H9 (cell line): ENCODE data around the gene MAGI1. TPM values are rescaled to one million over a fixed set of nuclear protein-coding genes. Genes with fewer than 3 reads are reported as not detected.

Experiments
- DNase-seq: peaks from one replicate; pipeline ENCODE4 v3.0.0-alpha.2; 2017
- H2AFZ ChIP-seq: one replicate; pipeline ENCODE4 v1.6.1; 2013; ENCODE audit warnings: mild to moderate bottlenecking, low read length, control low read depth, moderate library complexity
- H2AK5ac ChIP-seq: 2 replicates; pipeline ENCODE4 v1.6.1; 2013; ENCODE audit warnings: low read length, control low read depth, mixed read lengths; ENCODE audit not compliant: insufficient read length
- H2BK120ac ChIP-seq: one replicate; pipeline ENCODE4 v1.6.1; 2013; ENCODE audit warnings: low read depth, mild to moderate bottlenecking, low read length, control low read depth, inconsistent platforms; ENCODE audit not compliant: poor library complexity, severe bottlenecking
- H2BK12ac ChIP-seq: 2 replicates; pipeline ENCODE4 v1.6.1; 2013; ENCODE audit warnings: low read length, control low read depth, mixed read lengths, low read depth; ENCODE audit not compliant: insufficient read length
- H2BK15ac ChIP-seq: 2 replicates; pipeline ENCODE4 v1.6.1; 2013; ENCODE audit warnings: low read depth, low read length, control low read depth
- H2BK20ac ChIP-seq: one replicate; pipeline ENCODE4 v1.6.1; 2013; ENCODE audit warnings: low read depth, mild to moderate bottlenecking, low read length, control low read depth, inconsistent platforms; ENCODE audit not compliant: poor library complexity, severe bottlenecking
- H2BK5ac ChIP-seq: 2 replicates; pipeline ENCODE4 v1.6.1; 2013; ENCODE audit warnings: low read length, control low read depth, mixed read lengths; ENCODE audit not compliant: insufficient read length
- H3K14ac ChIP-seq: 2 replicates; pipeline ENCODE4 v1.6.1; 2013; ENCODE audit warnings: low read length, control low read depth; ENCODE audit not compliant: insufficient read depth
- H3K18ac ChIP-seq: 2 replicates; pipeline ENCODE4 v1.6.1; 2013; ENCODE audit warnings: low read depth, mild to moderate bottlenecking, mixed read lengths, low read length, control low read depth; ENCODE audit not compliant: insufficient read length
- H3K23ac ChIP-seq: 2 replicates; pipeline ENCODE4 v1.6.1; 2013; ENCODE audit warnings: low read length, control low read depth, mixed read lengths, low read depth; ENCODE audit not compliant: insufficient read length
- H3K23me2 ChIP-seq: 2 replicates; pipeline ENCODE4 v1.6.1; 2013; ENCODE audit warnings: low read depth, mild to moderate bottlenecking, mixed read lengths, low read length, control low read depth; ENCODE audit not compliant: insufficient read length, poor library complexity, severe bottlenecking
- H3K27ac ChIP-seq: 2 replicates; pipeline ENCODE4 v1.5.1; 2013; ENCODE audit warnings: low read length, control low read depth, mixed read lengths, low read depth; ENCODE audit not compliant: insufficient read length
- H3K27me3 ChIP-seq: 2 replicates; pipeline ENCODE4 v1.6.1; 2013; ENCODE audit warnings: low read length, control low read depth, inconsistent platforms; ENCODE audit not compliant: insufficient read depth
- H3K4ac ChIP-seq: 2 replicates; pipeline ENCODE4 v1.6.1; 2013; ENCODE audit warnings: low read depth, mild to moderate bottlenecking, control low read depth, inconsistent platforms, low read length, moderate library complexity
- H3K4me1 ChIP-seq: 2 replicates; pipeline ENCODE4 v1.6.1; 2013; ENCODE audit warnings: low read length, control low read depth, inconsistent platforms; ENCODE audit not compliant: insufficient read depth
- H3K4me2 ChIP-seq: 2 replicates; pipeline ENCODE4 v1.6.1; 2013; ENCODE audit warnings: low read length, control low read depth, mixed read lengths; ENCODE audit not compliant: insufficient read length, insufficient read depth
- H3K56ac ChIP-seq: 2 replicates; pipeline ENCODE4 v1.6.1; 2013; ENCODE audit warnings: low read depth, mild to moderate bottlenecking, mixed read lengths, low read length, control low read depth; ENCODE audit not compliant: insufficient read length
- H3K79me1 ChIP-seq: 2 replicates; pipeline ENCODE4 v1.6.1; 2013; ENCODE audit warnings: low read depth, mild to moderate bottlenecking, moderate library complexity, low read length, control low read depth, inconsistent platforms; ENCODE audit not compliant: insufficient read depth, poor library complexity, severe bottlenecking
- H3K79me2 ChIP-seq: 2 replicates; pipeline ENCODE4 v1.6.1; 2013; ENCODE audit warnings: low read length, control low read depth, inconsistent platforms; ENCODE audit not compliant: insufficient read depth
- H3K9ac ChIP-seq: 2 replicates; pipeline ENCODE4 v1.6.1; 2013; ENCODE audit warnings: low read length, control low read depth, mixed read lengths; ENCODE audit not compliant: insufficient read length; ENCODE audit errors: extremely low read depth
- H3K9me3 ChIP-seq: one replicate; pipeline ENCODE4 v1.6.1; 2013; ENCODE audit warnings: low read depth, low read length, inconsistent platforms; ENCODE audit not compliant: control insufficient read depth
- H3T11ph ChIP-seq: one replicate; pipeline ENCODE4 v1.6.1; 2013; ENCODE audit warnings: mild to moderate bottlenecking, low read length, control low read depth, inconsistent platforms
- H4K20me1 ChIP-seq: one replicate; pipeline ENCODE4 v1.6.1; 2013; ENCODE audit not compliant: control insufficient read depth, insufficient read length, insufficient read depth
- H4K5ac ChIP-seq: 2 replicates; pipeline ENCODE4 v1.6.1; 2013; ENCODE audit warnings: low read depth, mild to moderate bottlenecking, mixed read lengths, low read length, control low read depth; ENCODE audit not compliant: insufficient read length
- H4K8ac ChIP-seq: replicated peaks from 2 replicates; pipeline ENCODE4 v1.6.1; 2013; ENCODE audit warnings: low read length, control low read depth, mixed read lengths, low read depth; ENCODE audit not compliant: insufficient read length
- H4K91ac ChIP-seq: 2 replicates; pipeline ENCODE4 v1.6.1; 2013; ENCODE audit warnings: low read depth, mild to moderate bottlenecking, moderate library complexity, mixed read lengths, low read length, control low read depth; ENCODE audit not compliant: insufficient read length
- H3K27ac Mint-ChIP-seq, 3 experiments: 2 replicates in 2 of 3; 3 replicates in 1 of 3; pipeline ENCODE4 v1.8.0; 2020 to 2021; ENCODE audit warnings: mixed read lengths in 3 of 3, mild to moderate bottlenecking in 1 of 3, moderate library complexity in 1 of 3
- H3K27me3 Mint-ChIP-seq: 2 replicates; pipeline ENCODE4 v1.8.0; 2021; ENCODE audit warnings: low read depth, mild to moderate bottlenecking, moderate library complexity, mixed read lengths
- H3K36me3 Mint-ChIP-seq, 3 experiments: 2 replicates in 2 of 3; 3 replicates in 1 of 3; pipeline ENCODE4 v1.8.0; 2020 to 2021; ENCODE audit warnings: low read depth in 3 of 3, mixed read lengths in 3 of 3; ENCODE audit not compliant: insufficient read depth in 1 of 3
- H3K4me1 Mint-ChIP-seq, 2 experiments: 2 replicates each; pipeline ENCODE4 v1.8.0; 2020; ENCODE audit warnings: mixed read lengths in 2 of 2
- H3K4me3 Mint-ChIP-seq, 2 experiments: 2 replicates in 1 of 2; 3 replicates in 1 of 2; pipeline ENCODE4 v1.8.0; 2020 to 2021; ENCODE audit warnings: mild to moderate bottlenecking in 2 of 2, mixed read lengths in 2 of 2, moderate library complexity in 1 of 2
- H3K9me3 Mint-ChIP-seq, 2 experiments: 2 replicates in 1 of 2; 3 replicates in 1 of 2; pipeline ENCODE4 v1.8.0; 2020; ENCODE audit warnings: mild to moderate bottlenecking in 2 of 2, mixed read lengths in 2 of 2, moderate library complexity in 1 of 2
- CTCF ChIP-seq: fragments of 200-600 bp; sonication (generic); conservative IDR thresholded peaks from 3 replicates; pipeline ENCODE4 v1.8.0; 2021; ENCODE audit warnings: antibody characterized with exemption, mild to moderate bottlenecking
- WGBS: extraction: QIAGEN DNeasy Blood & Tissue Kit; methylation state at CpG from one replicate; pipeline ENCODE4 v1.1.7; 2013; ENCODE audit warnings: missing lambda C conversion rate, low lambda C conversion rate, mixed read lengths; ENCODE audit not compliant: insufficient read length; ENCODE audit errors: extremely low coverage; 5-methylcytosine and 5-hydroxymethylcytosine counted together
- total RNA-seq: library from RNA; stranded (reverse); gene quantifications from 2 replicates; pipeline ENCODE4 v1.2.1, GENCODE V29; 2021

Gene MAGI1
- total RNA-seq, 1 experiment from 2014 or later, result 65.7 TPM

GRCh38 chr3:65619451-65619881 lies 419.3 kb downstream of the MAGI1 start:
- Mint-ChIP-seq H3K4me3 (no peak overlapping the region), H3K36me3 (no peaks in the 10 kb centered on the region), H3K27me3 (no peaks in the 10 kb centered on the region), H3K4me1 (peaks cover 36% of the 10 kb centered on the region in 2 experiments), H3K27ac (peak overlapping the region in 2 of 3 experiments; percentile 3 to 36; a peak in 1 of 7 replicates), H3K9me3 (no peaks in the 10 kb centered on the region)
- H3K14ac ChIP-seq, result no peak overlapping the region
- H3K23me2 ChIP-seq, result no peaks in the 10 kb centered on the region
- H3K9me3 ChIP-seq, result no peaks in the 10 kb centered on the region
- no CpG with 5 or more reads among the region's 5 CpGs for WGBS
- H2BK120ac ChIP-seq, result no peak overlapping the region
- no peak overlapping the region for H3T11ph ChIP-seq
- H2BK5ac ChIP-seq, result no peak overlapping the region
- no peak overlapping the region for H3K4me2 ChIP-seq
- H3K56ac ChIP-seq, result no peak overlapping the region
- H3K79me1 ChIP-seq, result no peaks in the 10 kb centered on the region
- no peak overlapping the region for H4K91ac ChIP-seq
- no peak overlapping the region for H3K4ac ChIP-seq
- H3K27ac ChIP-seq, result no peak overlapping the region
- H3K23ac ChIP-seq, result no peak overlapping the region
- H2AFZ ChIP-seq, result no peak overlapping the region
- no peak overlapping the region for H3K9ac ChIP-seq
- H3K27me3 ChIP-seq, result no peaks in the 10 kb centered on the region
- no peak overlapping the region for H3K18ac ChIP-seq
- no peak for TF ChIP-seq CTCF
- no peak overlapping the region for H2BK12ac ChIP-seq
- H2BK15ac ChIP-seq, result no peak overlapping the region
- H4K8ac ChIP-seq, result no peak overlapping the region
- H2BK20ac ChIP-seq, result no peak overlapping the region
- no peaks in the 10 kb centered on the region for H4K20me1 ChIP-seq
- no peaks in the 10 kb centered on the region for H3K79me2 ChIP-seq
- DNase-seq, result no peak
- H4K5ac ChIP-seq, result no peak overlapping the region
- no peak overlapping the region for H2AK5ac ChIP-seq
- peaks cover 7% of the 10 kb centered on the region; the same call in 1 of the 2 replicates for H3K4me1 ChIP-seq
